ENCODE results near the gene KCNMB2. TPM values are rescaled to one million over a fixed set of nuclear protein-coding genes. Genes with fewer than 3 reads are reported as not detected.

Gene KCNMB2
- total RNA-seq, 2 donors from 2014 or later, result 0.68 TPM; not detected in 1

DNA sequence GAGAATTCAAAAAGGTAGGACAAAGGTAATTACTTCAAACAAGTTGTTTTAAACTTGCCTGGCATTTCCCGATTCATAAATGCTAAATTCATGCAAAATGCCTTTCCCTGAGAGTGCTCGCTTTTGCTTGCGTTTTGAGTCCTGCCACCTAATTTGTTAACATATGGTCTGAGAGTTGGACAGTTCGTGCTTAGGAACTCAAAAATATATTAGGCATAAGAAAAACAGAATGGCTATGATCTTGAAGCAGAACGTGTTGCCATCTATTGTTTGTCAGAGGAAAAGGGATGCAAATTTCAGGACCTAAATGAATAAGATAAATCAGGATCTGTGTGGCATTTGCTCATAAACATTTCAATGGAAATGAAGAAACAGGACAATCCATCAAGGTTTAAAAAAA is 339.6 kb downstream of the KCNMB2 start:
- TF ChIP-seq, protein P1, sequence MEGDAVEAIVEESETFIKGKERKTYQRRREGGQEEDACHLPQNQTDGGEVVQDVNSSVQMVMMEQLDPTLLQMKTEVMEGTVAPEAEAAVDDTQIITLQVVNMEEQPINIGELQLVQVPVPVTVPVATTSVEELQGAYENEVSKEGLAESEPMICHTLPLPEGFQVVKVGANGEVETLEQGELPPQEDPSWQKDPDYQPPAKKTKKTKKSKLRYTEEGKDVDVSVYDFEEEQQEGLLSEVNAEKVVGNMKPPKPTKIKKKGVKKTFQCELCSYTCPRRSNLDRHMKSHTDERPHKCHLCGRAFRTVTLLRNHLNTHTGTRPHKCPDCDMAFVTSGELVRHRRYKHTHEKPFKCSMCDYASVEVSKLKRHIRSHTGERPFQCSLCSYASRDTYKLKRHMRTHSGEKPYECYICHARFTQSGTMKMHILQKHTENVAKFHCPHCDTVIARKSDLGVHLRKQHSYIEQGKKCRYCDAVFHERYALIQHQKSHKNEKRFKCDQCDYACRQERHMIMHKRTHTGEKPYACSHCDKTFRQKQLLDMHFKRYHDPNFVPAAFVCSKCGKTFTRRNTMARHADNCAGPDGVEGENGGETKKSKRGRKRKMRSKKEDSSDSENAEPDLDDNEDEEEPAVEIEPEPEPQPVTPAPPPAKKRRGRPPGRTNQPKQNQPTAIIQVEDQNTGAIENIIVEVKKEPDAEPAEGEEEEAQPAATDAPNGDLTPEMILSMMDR (IDR thresholded peaks at IDR 0.05), result no peak
- TF ChIP-seq POLR2A (IDR thresholded peaks at IDR 0.05) (no peak), POLR2AphosphoS5 (IDR thresholded peaks at IDR 0.05) (no peak)
- intact Hi-C loops (cut with DNase I), result no loop called here
- H3K4me3 ChIP-seq, result no peak overlapping the region
- H3K9me3 ChIP-seq, result no peaks in the 10 kb centered on the region
- no peaks in the 10 kb centered on the region for H3K4me1 ChIP-seq (replicated peaks)
- H3K27me3 ChIP-seq (replicated peaks; ENCODE audit: insufficient read depth), result no peaks in the 10 kb centered on the region
- H3K36me3 ChIP-seq, result no peaks in the 10 kb centered on the region
- WGBS, result 73% methylated on average over 5 of the region's 5 CpGs
- no peak overlapping the region for H3K27ac ChIP-seq
- DNase-seq (ENCODE audit: low spot score), result no peak

DNA sequence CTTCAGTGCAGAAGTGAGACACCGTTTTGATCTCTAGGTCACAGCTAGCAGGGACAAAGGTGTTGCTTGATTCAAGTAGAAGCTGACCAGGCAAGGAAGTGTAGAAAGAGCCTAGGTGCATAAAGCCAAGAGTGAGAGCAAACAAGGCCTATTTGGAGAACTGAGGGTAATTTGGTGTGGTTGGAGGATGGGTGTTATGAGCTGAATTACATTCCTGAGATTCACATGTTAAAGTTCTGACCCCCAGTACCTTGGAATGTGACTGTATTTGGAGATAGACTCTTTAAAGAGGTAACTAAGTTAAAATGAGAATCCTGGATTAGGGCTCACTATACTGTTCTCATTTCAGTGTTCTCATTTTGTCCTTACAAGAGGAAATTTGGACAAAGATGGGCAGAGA is 344.0 kb downstream of the KCNMB2 start:
- no peaks in the 10 kb centered on the region for H3K36me3 ChIP-seq
- DNase-seq (ENCODE audit: low spot score), result no peak
- no peaks in the 10 kb centered on the region for H3K27me3 ChIP-seq (replicated peaks; ENCODE audit: insufficient read depth)
- no peak overlapping the region for H3K27ac ChIP-seq
- no peaks in the 10 kb centered on the region for H3K9me3 ChIP-seq
- H3K4me3 ChIP-seq, result no peak overlapping the region
- H3K4me1 ChIP-seq (replicated peaks), result no peaks in the 10 kb centered on the region
- intact Hi-C loops (cut with DNase I), result no loop called here
- TF ChIP-seq POLR2AphosphoS5 (IDR thresholded peaks at IDR 0.05) (no peak), POLR2A (IDR thresholded peaks at IDR 0.05) (no peak)
- TF ChIP-seq, protein P1 (IDR thresholded peaks at IDR 0.05), result no peak
- WGBS, result 77% methylated on average over 1 of the region's 1 CpG
